ENCODE measurements around the gene MTG2.

Gene MTG2

DNA sequence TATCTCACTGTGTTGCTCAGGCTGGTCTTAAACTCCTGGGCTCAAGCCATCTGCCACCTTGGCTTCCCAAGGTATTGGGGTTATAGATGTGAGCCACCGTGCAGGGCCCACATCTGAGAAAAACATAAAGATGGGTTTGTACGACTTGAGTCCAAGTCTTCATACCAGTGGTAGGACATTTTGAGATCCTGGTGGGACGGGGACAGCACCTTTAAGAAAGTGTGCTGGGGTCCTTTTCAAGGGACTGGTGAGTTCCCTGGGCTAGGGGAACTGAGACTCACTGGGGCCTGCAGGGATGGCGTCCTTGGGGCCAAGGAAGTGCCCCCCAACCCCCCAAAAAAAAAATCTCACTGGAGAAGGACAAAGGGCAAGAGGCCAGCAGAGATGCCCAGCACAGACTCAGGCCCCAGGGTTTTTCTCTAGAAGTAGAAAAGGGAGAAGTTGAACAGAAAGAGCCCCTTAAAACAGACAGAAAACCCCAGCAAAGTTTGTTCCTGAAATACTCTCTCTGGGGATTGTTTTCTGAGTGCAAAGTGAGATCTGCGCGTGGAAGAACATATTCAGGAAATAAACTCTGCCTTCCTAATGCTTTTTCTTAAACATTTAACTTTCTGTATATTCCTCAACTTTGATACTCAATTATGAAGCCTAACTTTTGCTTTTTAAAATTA is 66.2 kb downstream of the MTG2 start:
- Histone ChIP-seq H3K4me1 (ENCODE audit: control insufficient read depth, insufficient read depth, low read length) (peaks cover 12% of the 10 kb centered on the region), H3K9ac (ENCODE audit: low read length) (no peak overlapping the region), H3K27me3 (ENCODE audit: control insufficient read depth, insufficient read depth, low read length) (no peaks in the 10 kb centered on the region), H3K9me3 (ENCODE audit: control insufficient read depth, low read length) (no peaks in the 10 kb centered on the region), H3K4me3 (ENCODE audit: low read length) (no peak overlapping the region), H3K36me3 (ENCODE audit: control insufficient read depth, insufficient read depth, low read length) (peaks cover 6% of the 10 kb centered on the region)

DNA sequence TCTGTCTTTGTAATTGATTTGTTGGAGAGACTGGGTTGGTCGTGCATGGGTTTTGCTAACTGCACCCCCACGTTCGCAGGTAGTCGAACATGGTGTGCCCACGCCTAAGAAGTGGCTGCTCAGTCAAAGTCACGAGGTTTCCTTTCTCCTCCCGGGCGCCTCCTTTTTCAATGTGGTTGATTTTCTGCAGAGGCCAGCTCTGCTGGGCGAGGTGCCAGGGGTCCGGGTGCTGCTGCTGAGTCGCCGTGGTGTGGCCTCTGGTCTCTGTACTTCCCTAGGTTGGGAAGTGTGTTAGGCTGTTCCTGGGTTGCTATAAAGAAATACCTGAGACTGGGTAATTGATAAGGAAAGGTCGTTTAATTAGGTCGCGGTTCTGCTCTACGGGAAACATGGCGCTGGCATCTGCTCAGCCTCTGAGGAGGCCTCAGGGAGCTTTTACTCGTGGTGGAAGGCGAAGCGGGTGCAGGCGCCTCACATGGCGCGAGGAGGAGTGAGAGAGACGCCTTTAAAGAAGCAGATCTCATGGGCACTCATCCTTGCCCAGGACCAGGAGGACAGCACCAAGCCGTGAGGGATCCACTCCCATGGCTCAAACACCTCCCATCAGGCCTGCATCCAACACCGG is 69.6 kb downstream of the MTG2 start:
- Histone ChIP-seq H3K36me3 (ENCODE audit: control insufficient read depth, insufficient read depth, low read length) (peaks cover 6% of the 10 kb centered on the region), H3K9ac (ENCODE audit: low read length) (no peak overlapping the region), H3K9me3 (ENCODE audit: control insufficient read depth, low read length) (no peaks in the 10 kb centered on the region), H3K27me3 (ENCODE audit: control insufficient read depth, insufficient read depth, low read length) (no peaks in the 10 kb centered on the region), H3K4me3 (ENCODE audit: low read length) (no peak overlapping the region), H3K4me1 (ENCODE audit: control insufficient read depth, insufficient read depth, low read length) (no peaks in the 10 kb centered on the region)

Measured in mucosa of stomach (tissue), 1 donor.